Endothelial cell of umbilical vein (primary cell): Measurements from ENCODE around the gene TPRG1L. TPM values are rescaled to one million over a fixed set of nuclear protein-coding genes. Genes with fewer than 3 reads are reported as not detected.

Experiments
- BruUV-seq: library from RNA; stranded (reverse); fragments of 400-500 nt; replicated peaks from 2 replicates; lab custom pipeline; 2021; lab: Mats Ljungman, UMichigan
- CTCF ChIA-PET: fragments of 300-600, 350-600 bp; sonication (Branson Sonifier 250); formaldehyde crosslinking; loops from one replicate; lab custom pipeline; 2021; ENCODE audit warnings: antibody characterized with exemption, inconsistent platforms; lab: Charles Lee
- POLR2A ChIA-PET: fragments of 300-600, 350-600 bp; sonication (Branson Sonifier 250); formaldehyde crosslinking; loops from one replicate; lab custom pipeline; 2021; ENCODE audit warnings: antibody characterized with exemption, inconsistent platforms; lab: Charles Lee
- DNase-seq: peaks from one replicate; pipeline ENCODE4 v3.0.0-alpha.2; 2011; ENCODE audit warnings: low read depth, low spot score
- FAIRE-seq: peaks from 2 replicates; lab custom pipeline; 2011; peaks lifted over from hg19 to GRCh38; lab: Jason Lieb, UNC
- H2AFZ ChIP-seq: 2 replicates; pipeline ENCODE4 v1.6.0; 2012; ENCODE audit warnings: low read depth, low read length, control low read depth, inconsistent platforms
- H3K27ac ChIP-seq: 2 replicates; pipeline ENCODE4 v1.5.1; 2011; ENCODE audit warnings: low read depth, mild to moderate bottlenecking, control low read depth, low read length, moderate library complexity; ENCODE audit not compliant: insufficient read depth
- H3K27me3 ChIP-seq, 2 experiments: 2 replicates each; pipeline versions ENCODE4 v1.6.0 to v1.6.1; 2011; ENCODE audit warnings: low read length in 2 of 2, mixed read lengths in 1 of 2; ENCODE audit not compliant: control insufficient read depth in 2 of 2, insufficient read depth in 2 of 2
- H3K36me3 ChIP-seq, 2 experiments: 2 replicates in 1 of 2; 3 replicates in 1 of 2; pipeline ENCODE4 v1.5.1; 2011; ENCODE audit warnings: low read length in 2 of 2, mild to moderate bottlenecking in 1 of 2, moderate library complexity in 1 of 2; ENCODE audit not compliant: control insufficient read depth in 2 of 2, insufficient read depth in 2 of 2; ENCODE audit errors: extremely low read depth in 1 of 2
- H3K4me1 ChIP-seq: 3 replicates; pipeline ENCODE4 v1.5.1; 2011; ENCODE audit warnings: mild to moderate bottlenecking, low read length; ENCODE audit not compliant: control insufficient read depth, insufficient read depth; ENCODE audit errors: extremely low read depth
- H3K4me2 ChIP-seq: 2 replicates; pipeline ENCODE4 v1.6.1; 2011; ENCODE audit warnings: low read length, control low read depth, mixed read lengths; ENCODE audit not compliant: insufficient read depth
- H3K4me3 ChIP-seq, 3 experiments: fragments of 200-600 bp in 1 of 3; sonication (generic), shearing (Covaris generic) in 1 of 3; replicated peaks in 1 of 3; 2 replicates each; pipeline ENCODE4 v1.5.1; 2011 to 2016; ENCODE audit warnings: control low read depth in 3 of 3, low read length in 3 of 3, mild to moderate bottlenecking in 2 of 3, inconsistent platforms in 1 of 3, low read depth in 1 of 3, moderate library complexity in 1 of 3; ENCODE audit not compliant: insufficient read depth in 1 of 3
- H3K79me2 ChIP-seq: 2 replicates; pipeline ENCODE4 v1.6.0; 2012; ENCODE audit warnings: low read length, inconsistent platforms; ENCODE audit not compliant: control insufficient read depth, insufficient read depth
- H3K9ac ChIP-seq: replicated peaks from 2 replicates; pipeline ENCODE3; 2011; ENCODE audit warnings: low read length, control low read depth; ENCODE audit not compliant: insufficient read depth; ENCODE audit errors: extremely low read depth
- H3K9me1 ChIP-seq: replicated peaks from 3 replicates; pipeline ENCODE4 v1.6.0; 2011; ENCODE audit warnings: mild to moderate bottlenecking, low read length; ENCODE audit not compliant: control insufficient read depth, insufficient read depth; ENCODE audit errors: extremely low read depth
- H3K9me3 ChIP-seq: replicated peaks from 2 replicates; pipeline ENCODE4 v1.5.1; 2012; ENCODE audit warnings: low read length, inconsistent platforms; ENCODE audit not compliant: control insufficient read depth, insufficient read depth
- H4K20me1 ChIP-seq: replicated peaks from 2 replicates; pipeline ENCODE3; 2011; ENCODE audit warnings: mild to moderate bottlenecking, low read length; ENCODE audit not compliant: control insufficient read depth, insufficient read depth; ENCODE audit errors: extremely low read depth
- CTCF ChIP-seq, 2 donors: IDR thresholded peaks; 1 replicate in 1 of 2; 2 replicates in 1 of 2; pipeline ENCODE4 v1.5.1; 2011; ENCODE audit warnings: low read length in 2 of 2, mild to moderate bottlenecking in 2 of 2, moderate library complexity in 2 of 2, control low read depth in 1 of 2, inconsistent platforms in 1 of 2, low read depth in 1 of 2; ENCODE audit not compliant: insufficient read depth in 1 of 2; ENCODE audit errors: extremely low read depth in 1 of 2
- GATA2 ChIP-seq: IDR thresholded peaks from 2 replicates; pipeline ENCODE4 v1.7.0; 2011; ENCODE audit warnings: low read depth, mild to moderate bottlenecking, moderate library complexity, mixed read lengths, low read length; ENCODE audit not compliant: insufficient read length, insufficient read depth
- JUN ChIP-seq: IDR thresholded peaks from 2 replicates; pipeline ENCODE4 v1.6.1; 2011; ENCODE audit warnings: borderline replicate concordance, low read depth; ENCODE audit not compliant: insufficient read length, insufficient read depth
- MAX ChIP-seq: IDR thresholded peaks from 2 replicates; pipeline ENCODE4 v1.6.1; 2011; ENCODE audit not compliant: insufficient read depth, insufficient read length
- POLR2A ChIP-seq: IDR thresholded peaks from 2 replicates; pipeline ENCODE4 v1.6.1; 2012; ENCODE audit warnings: low read depth, mild to moderate bottlenecking, control low read depth, low read length
- POLR2AphosphoS5 ChIP-seq: IDR thresholded peaks from 2 replicates; pipeline ENCODE4 v1.6.1; 2012; ENCODE audit warnings: low read depth, mild to moderate bottlenecking, control low read depth, low read length, moderate library complexity; ENCODE audit not compliant: insufficient read depth
- dilution Hi-C: fragments of 300-500 bp; cut with MboI; formaldehyde crosslinking; loops from one replicate; pipeline ENCODE4 v1.15.0; 2019; ENCODE audit warnings: low sequenced_read_pairs; ENCODE audit not compliant: extremely low pct_ligation_motif_present
- intact Hi-C: fragments of 100-400 bp; cut with micrococcal nuclease; formaldehyde crosslinking; loops from one replicate; pipeline ENCODE4 v1.10.0; 2022
- polyA plus RNA-seq, 4 experiments: library from polyadenylated mRNA; depleted of rRNA in 3 of 4; stranded (reverse) in 3 of 4; unstranded in 1 of 4; fragments of >200 nt; gene quantifications; 2 replicates each; pipeline versions ENCODE4 v1.2.1 to v1.2.3, GENCODE V29; 2011 to 2012; ENCODE audit warnings: missing spikeins in 1 of 4
- total RNA-seq: library from RNA; stranded (reverse); gene quantifications from 2 replicates; pipeline ENCODE4 v1.2.3, GENCODE V29; 2021

Gene TPRG1L
- total and polyA plus RNA-seq, 2 donors (not counting 3 experiments of a cell fraction or from before 2014, with no cell fraction given), result 52.3 to 53.8 TPM

GRCh38 chr1:3594706-3595377, 30.0 kb upstream of the TPRG1L start:
- DNase-seq, result no peak

More at GRCh38 chr1:3594706-3595377, 30.0 kb upstream of the TPRG1L start:
- dilution Hi-C loops, result no loop called here
- Histone ChIP-seq H3K36me3 (no peaks in the 10 kb centered on the region), H3K27ac (no peak overlapping the region), H3K4me2 (no peak overlapping the region), H2AFZ (no peak overlapping the region), H3K9me3 (no peaks in the 10 kb centered on the region), H3K4me3 (no peak overlapping the region), H3K79me2 (no peaks in the 10 kb centered on the region), H4K20me1 (no peaks in the 10 kb centered on the region), H3K9me1 (no peaks in the 10 kb centered on the region), H3K4me1 (peaks cover 23% of the 10 kb centered on the region), H3K9ac (no peak overlapping the region), H3K27me3 (no peaks in the 10 kb centered on the region)
- FAIRE-seq, result no peak
- ChIA-PET POLR2A (no interaction called here), CTCF (interaction anchor here (1.5 to 1.9 kb wide), 2 partner anchors 24 to 104 kb away, joined by 3 to 10 read pairs; no protein-coding TSS in a partner anchor)
- no TSS peak for BruUV-seq
- TF ChIP-seq JUN (no peak), GATA2 (no peak), POLR2AphosphoS5 (no peak), CTCF (IDR thresholded peaks at IDR 0.05; ENCODE audit: extremely low read depth in 1 of 2, insufficient read depth in 1 of 2, low read depth in 1 of 2, low read length in 2 of 2) (no peak), MAX (no peak), POLR2A (no peak)
- intact Hi-C loops, result no loop called here
